ENCODE data around the gene RFLNA. TPM values are rescaled to one million over a fixed set of nuclear protein-coding genes. Genes with fewer than 3 reads are reported as not detected.

RFLNA gene
- total RNA-seq, 1 donor from 2014 or later: 1.0 TPM

DNA sequence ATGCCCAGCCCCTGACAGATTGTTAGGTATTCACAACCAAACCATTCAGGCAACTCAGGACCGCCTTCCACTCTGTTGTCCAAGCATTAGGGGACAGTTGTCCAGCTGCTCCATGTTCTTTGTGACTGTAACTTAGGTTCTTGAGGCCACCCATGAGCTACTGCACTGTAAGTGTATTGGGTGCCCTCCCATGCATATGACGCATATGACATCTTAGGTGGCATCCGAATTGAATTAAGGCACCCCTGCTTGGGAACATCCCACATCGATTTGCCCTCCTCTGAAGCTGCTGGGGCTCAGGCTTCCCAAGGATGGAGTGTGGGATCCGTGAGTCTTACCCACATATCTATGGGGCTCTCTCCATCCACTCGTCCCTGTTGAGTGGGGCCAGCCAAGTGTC lies 17.7 kb downstream of the RFLNA start:
- TF ChIP-seq, protein P1, sequence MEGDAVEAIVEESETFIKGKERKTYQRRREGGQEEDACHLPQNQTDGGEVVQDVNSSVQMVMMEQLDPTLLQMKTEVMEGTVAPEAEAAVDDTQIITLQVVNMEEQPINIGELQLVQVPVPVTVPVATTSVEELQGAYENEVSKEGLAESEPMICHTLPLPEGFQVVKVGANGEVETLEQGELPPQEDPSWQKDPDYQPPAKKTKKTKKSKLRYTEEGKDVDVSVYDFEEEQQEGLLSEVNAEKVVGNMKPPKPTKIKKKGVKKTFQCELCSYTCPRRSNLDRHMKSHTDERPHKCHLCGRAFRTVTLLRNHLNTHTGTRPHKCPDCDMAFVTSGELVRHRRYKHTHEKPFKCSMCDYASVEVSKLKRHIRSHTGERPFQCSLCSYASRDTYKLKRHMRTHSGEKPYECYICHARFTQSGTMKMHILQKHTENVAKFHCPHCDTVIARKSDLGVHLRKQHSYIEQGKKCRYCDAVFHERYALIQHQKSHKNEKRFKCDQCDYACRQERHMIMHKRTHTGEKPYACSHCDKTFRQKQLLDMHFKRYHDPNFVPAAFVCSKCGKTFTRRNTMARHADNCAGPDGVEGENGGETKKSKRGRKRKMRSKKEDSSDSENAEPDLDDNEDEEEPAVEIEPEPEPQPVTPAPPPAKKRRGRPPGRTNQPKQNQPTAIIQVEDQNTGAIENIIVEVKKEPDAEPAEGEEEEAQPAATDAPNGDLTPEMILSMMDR (IDR thresholded peaks at IDR 0.05): no peak
- Mint-ChIP-seq H3K27me3 (ENCODE audit: low read depth) (no peaks in the 10 kb centered on the region), H3K9me3 (ENCODE audit: low read depth) (no peaks in the 10 kb centered on the region), H3K36me3 (ENCODE audit: low read depth) (peaks cover 2% of the 10 kb centered on the region), H3K4me3 (ENCODE audit: unreplicated experiment) (no peak overlapping the region), H3K27ac (ENCODE audit: unreplicated experiment) (no peak overlapping the region), H3K4me1 (ENCODE audit: low read depth) (peaks cover 4% of the 10 kb centered on the region)
- no peak for DNase-seq (ENCODE audit: low spot score)

GRCh38 chr12:124314207-124314606 lies 19.3 kb downstream of the RFLNA start:
- H3K9me3 Mint-ChIP-seq (ENCODE audit: low read depth): no peaks in the 10 kb centered on the region
- no peak overlapping the region for H3K27ac Mint-ChIP-seq (ENCODE audit: unreplicated experiment)
- TF ChIP-seq, protein P1 (IDR thresholded peaks at IDR 0.05): no peak
- H3K4me1 Mint-ChIP-seq (ENCODE audit: low read depth): peaks cover 4% of the 10 kb centered on the region
- no peak for DNase-seq (ENCODE audit: low spot score)
- no peak overlapping the region for H3K4me3 Mint-ChIP-seq (ENCODE audit: unreplicated experiment)
- H3K36me3 Mint-ChIP-seq (ENCODE audit: low read depth): peaks cover 2% of the 10 kb centered on the region
- H3K27me3 Mint-ChIP-seq (ENCODE audit: low read depth): no peaks in the 10 kb centered on the region

GRCh38 chr12:124314766-124315165 lies 19.9 kb downstream of the RFLNA start:
- Mint-ChIP-seq H3K36me3 (ENCODE audit: low read depth) (peaks cover 2% of the 10 kb centered on the region), H3K27me3 (ENCODE audit: low read depth) (no peaks in the 10 kb centered on the region), H3K4me1 (ENCODE audit: low read depth) (peaks cover 4% of the 10 kb centered on the region), H3K27ac (ENCODE audit: unreplicated experiment) (no peak overlapping the region), H3K9me3 (ENCODE audit: low read depth) (no peaks in the 10 kb centered on the region), H3K4me3 (ENCODE audit: unreplicated experiment) (no peak overlapping the region)
- TF ChIP-seq, protein P1 (IDR thresholded peaks at IDR 0.05): no peak
- no peak for DNase-seq (ENCODE audit: low spot score)

GRCh38 chr12:124315372-124316044 lies 20.6 kb downstream of the RFLNA start:
- Mint-ChIP-seq H3K4me1 (ENCODE audit: low read depth) (peaks cover 4% of the 10 kb centered on the region), H3K36me3 (ENCODE audit: low read depth) (peaks cover 2% of the 10 kb centered on the region), H3K27me3 (ENCODE audit: low read depth) (no peaks in the 10 kb centered on the region), H3K4me3 (ENCODE audit: unreplicated experiment) (no peak overlapping the region), H3K27ac (ENCODE audit: unreplicated experiment) (no peak overlapping the region), H3K9me3 (ENCODE audit: low read depth) (no peaks in the 10 kb centered on the region)
- no peak for DNase-seq (ENCODE audit: low spot score)
- TF ChIP-seq, protein P1 (IDR thresholded peaks at IDR 0.05): no peak

GRCh38 chr12:124316257-124316900 lies 21.5 kb downstream of the RFLNA start:
- peak overlapping the region; percentile 8 for H3K27ac Mint-ChIP-seq (ENCODE audit: unreplicated experiment)

More at GRCh38 chr12:124316257-124316900, 21.5 kb downstream of the RFLNA start:
- DNase-seq (ENCODE audit: low spot score): no peak
- TF ChIP-seq, protein P1 (IDR thresholded peaks at IDR 0.05): no peak
- Mint-ChIP-seq H3K27me3 (ENCODE audit: low read depth) (no peaks in the 10 kb centered on the region), H3K36me3 (ENCODE audit: low read depth) (peaks cover 2% of the 10 kb centered on the region), H3K4me1 (ENCODE audit: low read depth) (peaks cover 4% of the 10 kb centered on the region), H3K4me3 (ENCODE audit: unreplicated experiment) (no peak overlapping the region), H3K9me3 (ENCODE audit: low read depth) (no peaks in the 10 kb centered on the region)

Data from chondrocyte (in vitro differentiated cells).